Measurements from ENCODE around the gene TEX51.

The TEX51 gene

GRCh38 chr2:126858436-126858835, 40.3 kb upstream of the TEX51 start:
- no peak overlapping the region for H3K27ac ChIP-seq
- no peaks in the 10 kb centered on the region for H3K36me3 ChIP-seq
- no peaks in the 10 kb centered on the region for H3K27me3 ChIP-seq
- no peaks in the 10 kb centered on the region for H3K9me3 ChIP-seq
- no peaks in the 10 kb centered on the region for H3K4me1 ChIP-seq (ENCODE audit: control insufficient read depth in 1 of 2, insufficient read depth in 1 of 2, low read depth in 1 of 2, low read length in 1 of 2)
- H3K4me3 ChIP-seq (ENCODE audit: low read depth in 1 of 2, low read length in 1 of 2) = no peak overlapping the region
- TF ChIP-seq CTCF (IDR thresholded peaks at IDR 0.05) = no peak

DNA sequence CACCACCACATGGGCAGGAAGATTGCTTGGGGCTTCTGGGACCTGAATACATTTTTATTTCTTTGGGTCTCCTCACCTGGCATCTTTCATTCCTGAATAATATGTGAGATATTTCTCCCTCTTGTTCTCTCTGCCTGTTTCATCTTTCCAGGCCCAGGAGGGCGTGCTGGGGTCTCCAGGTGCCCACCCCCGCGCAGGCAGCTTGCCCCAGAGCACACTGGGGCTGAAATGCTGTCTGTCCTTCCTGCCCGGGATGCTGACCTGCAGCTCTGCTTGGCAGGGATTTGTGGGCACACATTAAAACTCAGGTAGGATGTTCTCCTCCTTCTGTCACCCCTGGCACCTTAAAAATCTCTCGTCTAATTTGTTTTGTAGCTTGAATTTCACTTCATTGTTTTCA, 39.7 kb upstream of the TEX51 start:
- Histone ChIP-seq H3K4me1 (ENCODE audit: control insufficient read depth in 1 of 2, insufficient read depth in 1 of 2, low read depth in 1 of 2, low read length in 1 of 2) (no peaks in the 10 kb centered on the region), H3K9me3 (no peaks in the 10 kb centered on the region), H3K27me3 (no peaks in the 10 kb centered on the region), H3K36me3 (no peaks in the 10 kb centered on the region), H3K4me3 (ENCODE audit: low read depth in 1 of 2, low read length in 1 of 2) (no peak overlapping the region), H3K27ac (no peak overlapping the region)
- no peak for TF ChIP-seq CTCF (IDR thresholded peaks at IDR 0.05)

GRCh38 chr2:126859631-126860030, 39.1 kb upstream of the TEX51 start:
- H3K27me3 ChIP-seq = no peaks in the 10 kb centered on the region
- H3K4me1 ChIP-seq (ENCODE audit: control insufficient read depth in 1 of 2, insufficient read depth in 1 of 2, low read depth in 1 of 2, low read length in 1 of 2) = no peaks in the 10 kb centered on the region
- TF ChIP-seq CTCF (IDR thresholded peaks at IDR 0.05) = no peak
- H3K27ac ChIP-seq = no peak overlapping the region
- H3K4me3 ChIP-seq (ENCODE audit: low read depth in 1 of 2, low read length in 1 of 2) = no peak overlapping the region
- H3K9me3 ChIP-seq = no peaks in the 10 kb centered on the region
- H3K36me3 ChIP-seq = no peaks in the 10 kb centered on the region

DNA sequence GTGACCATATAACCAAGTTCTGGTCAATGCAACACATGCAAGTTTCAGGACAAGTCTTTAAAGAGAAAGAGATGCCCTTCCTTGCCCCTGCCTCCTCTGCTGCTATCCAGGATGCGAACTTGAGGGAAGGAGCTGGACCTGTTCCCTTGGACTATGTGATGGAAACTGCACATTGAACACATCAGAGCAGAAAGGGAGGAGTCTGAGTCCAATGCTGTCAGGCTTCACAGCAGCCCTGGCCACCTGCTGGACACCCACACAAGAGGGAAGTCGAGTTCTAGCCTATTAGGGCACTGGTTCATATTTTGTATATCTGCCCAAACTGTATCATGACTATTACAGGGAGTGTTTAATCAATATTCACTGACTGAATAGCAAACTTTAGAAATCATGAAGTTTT, 38.3 kb upstream of the TEX51 start:
- Histone ChIP-seq H3K9me3 (no peaks in the 10 kb centered on the region), H3K27ac (no peak overlapping the region), H3K4me3 (ENCODE audit: low read depth in 1 of 2, low read length in 1 of 2) (no peak overlapping the region), H3K27me3 (no peaks in the 10 kb centered on the region), H3K4me1 (ENCODE audit: control insufficient read depth in 1 of 2, insufficient read depth in 1 of 2, low read depth in 1 of 2, low read length in 1 of 2) (no peaks in the 10 kb centered on the region), H3K36me3 (no peaks in the 10 kb centered on the region)
- no peak for TF ChIP-seq CTCF (IDR thresholded peaks at IDR 0.05)

GRCh38 chr2:126862730-126863129, 36.0 kb upstream of the TEX51 start:
- TF ChIP-seq CTCF (IDR thresholded peaks at IDR 0.05) = no peak
- no peak overlapping the region for H3K4me3 ChIP-seq (ENCODE audit: low read depth in 1 of 2, low read length in 1 of 2)
- no peaks in the 10 kb centered on the region for H3K9me3 ChIP-seq
- H3K27ac ChIP-seq = no peak overlapping the region
- H3K4me1 ChIP-seq (ENCODE audit: control insufficient read depth in 1 of 2, insufficient read depth in 1 of 2, low read depth in 1 of 2, low read length in 1 of 2) = no peaks in the 10 kb centered on the region
- no peaks in the 10 kb centered on the region for H3K27me3 ChIP-seq
- no peaks in the 10 kb centered on the region for H3K36me3 ChIP-seq

All from neutrophil (primary cell).